ENCODE data around the gene USH1G. TPM values are rescaled to one million over a fixed set of nuclear protein-coding genes. Genes with fewer than 3 reads are reported as not detected.

The USH1G gene
- total and polyA plus RNA-seq, 2 of the 13 experiments (the other 11 are each of a cell fraction or from before 2014, with no cell fraction given) = 0.04 TPM; not detected in 1

DNA sequence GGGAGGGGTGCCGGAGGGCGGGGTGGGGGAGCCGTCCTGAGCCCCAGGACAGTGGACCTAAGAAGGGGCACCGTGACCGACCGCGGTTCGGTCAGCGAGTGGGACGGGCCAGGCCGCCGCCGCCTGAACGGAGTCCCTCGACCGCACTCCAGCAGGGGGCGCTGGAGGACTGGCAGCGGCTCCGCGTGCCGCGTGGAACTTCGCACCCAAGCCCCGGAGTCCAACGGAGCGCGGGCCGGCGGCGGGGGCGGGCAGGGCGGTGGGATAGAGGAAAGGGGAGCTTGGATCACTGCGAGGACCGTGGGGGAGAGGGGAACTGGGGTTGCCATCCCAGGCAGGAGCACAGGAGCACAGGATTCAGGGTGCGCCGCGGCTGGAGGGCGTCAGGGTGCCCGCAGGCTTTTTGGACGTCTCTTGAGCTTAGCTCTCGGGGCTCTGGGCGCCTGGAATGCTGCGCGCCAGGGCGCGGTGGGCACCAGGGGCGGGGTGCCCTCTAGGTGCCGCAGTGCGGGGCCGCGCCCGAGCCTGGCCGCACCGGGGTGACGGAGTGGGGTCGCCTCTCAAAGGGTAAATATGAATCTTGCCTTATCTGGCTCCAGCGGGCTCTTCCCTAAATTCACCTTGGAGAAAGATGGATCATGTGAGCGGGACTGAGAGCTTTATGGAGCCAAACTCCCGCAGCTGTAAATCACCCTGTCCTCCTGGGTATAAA, 639 bp upstream of the USH1G start (continued):
- TF ChIP-seq KLF6 (CRISPR knock-in tag; IDR thresholded peaks at IDR 0.05) = peak; percentile 77; the same call in 1 of the 2 replicates
- peak; percentile 55 for TF ChIP-seq TEAD3 (CRISPR knock-in tag; optimal IDR thresholded peaks at IDR 0.05; ENCODE audit: borderline replicate concordance)
- TF ChIP-seq REL (CRISPR knock-in tag; conservative IDR thresholded peaks at IDR 0.05) = peak; percentile 76; the same call in 1 of the 2 replicates
- TF ChIP-seq ZNF749 (CRISPR knock-in tag; IDR thresholded peaks at IDR 0.05; ENCODE audit: borderline replicate concordance) = 0 out of 2 replicates have a peak, but pooled peaks have one; percentile 73
- no peak for TF ChIP-seq ZSCAN30 (CRISPR knock-in tag; IDR thresholded peaks at IDR 0.05)
- peak; percentile 65; the same call in 1 of the 2 replicates for TF ChIP-seq EED (CRISPR knock-in tag; IDR thresholded peaks at IDR 0.05)
- no peak for TF ChIP-seq ZNF629 (CRISPR knock-in tag; conservative IDR thresholded peaks at IDR 0.05)
- TF ChIP-seq ZNF124 (CRISPR knock-in tag; IDR thresholded peaks at IDR 0.05) = 0 out of 2 replicates have a peak, but pooled peaks have one; percentile 39
- peak; percentile 36; the same call in 1 of the 2 replicates for TF ChIP-seq ELF3 (CRISPR knock-in tag; IDR thresholded peaks at IDR 0.05)
- TF ChIP-seq BORCS8-MEF2B (CRISPR knock-in tag; IDR thresholded peaks at IDR 0.05) = peak; percentile 83; the same call in 1 of the 2 replicates
- peak; percentile 73; the same call in 1 of the 2 replicates for TF ChIP-seq ZNF788 (CRISPR knock-in tag; IDR thresholded peaks at IDR 0.05; ENCODE audit: borderline replicate concordance)
- TF ChIP-seq ZNF777 (CRISPR knock-in tag; IDR thresholded peaks at IDR 0.05) = peak; percentile 58; the same call in 1 of the 2 replicates
- no peak for TF ChIP-seq SKI (IDR thresholded peaks at IDR 0.05; ENCODE audit: partially characterized antibody)
- TF ChIP-seq, protein P1, sequence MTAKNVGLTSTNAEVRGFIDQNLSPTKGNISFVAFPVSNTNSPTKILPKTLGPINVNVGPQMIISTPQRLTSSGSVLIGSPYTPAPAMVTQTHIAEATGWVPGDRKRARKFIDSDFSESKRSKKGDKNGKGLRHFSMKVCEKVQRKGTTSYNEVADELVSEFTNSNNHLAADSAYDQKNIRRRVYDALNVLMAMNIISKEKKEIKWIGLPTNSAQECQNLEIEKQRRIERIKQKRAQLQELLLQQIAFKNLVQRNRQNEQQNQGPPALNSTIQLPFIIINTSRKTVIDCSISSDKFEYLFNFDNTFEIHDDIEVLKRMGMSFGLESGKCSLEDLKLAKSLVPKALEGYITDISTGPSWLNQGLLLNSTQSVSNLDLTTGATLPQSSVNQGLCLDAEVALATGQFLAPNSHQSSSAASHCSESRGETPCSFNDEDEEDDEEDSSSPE (CRISPR knock-in tag; IDR thresholded peaks at IDR 0.05) = peak; percentile 91
- TF ChIP-seq LCORL (IDR thresholded peaks at IDR 0.05) = no peak
- TF ChIP-seq LCORL (CRISPR knock-in tag; IDR thresholded peaks at IDR 0.05) = peak; percentile 79
- 0 out of 2 replicates have a peak, but pooled peaks have one; percentile 36 for TF ChIP-seq ZSCAN9 (CRISPR knock-in tag; IDR thresholded peaks at IDR 0.05; ENCODE audit: borderline replicate concordance)
- peak; percentile 96; the same call in 1 of the 2 replicates for TF ChIP-seq MTF2 (CRISPR knock-in tag; IDR thresholded peaks at IDR 0.05; ENCODE audit: borderline replicate concordance)
- no peak for TF ChIP-seq ZSCAN29 (CRISPR knock-in tag; conservative IDR thresholded peaks at IDR 0.05)
- peak; percentile 37; the same call in 1 of the 2 replicates for TF ChIP-seq TBX2 (CRISPR knock-in tag; IDR thresholded peaks at IDR 0.05; ENCODE audit: borderline replicate concordance)
- TF ChIP-seq HNF4G (IDR thresholded peaks at IDR 0.05; ENCODE audit: borderline replicate concordance, low read depth, low read length) = peak; percentile 39; the same call in 1 of the 2 replicates
- TF ChIP-seq HNF4G (CRISPR knock-in tag; IDR thresholded peaks at IDR 0.05; ENCODE audit: borderline replicate concordance, low read depth) = no peak
- TF ChIP-seq MAFK (conservative IDR thresholded peaks at IDR 0.05 in 1 of 2, IDR thresholded peaks at IDR 0.05 in 1 of 2; ENCODE audit: low read length in 2 of 2) = no peak
- peak; percentile 66 for TF ChIP-seq IKZF4 (CRISPR knock-in tag; IDR thresholded peaks at IDR 0.05; ENCODE audit: borderline replicate concordance, low read depth, not compliant biosample characterization)
- TF ChIP-seq ZBTB7B (CRISPR knock-in tag; IDR thresholded peaks at IDR 0.05) = peak; percentile 68; the same call in 1 of the 2 replicates
- TF ChIP-seq ZNF703 (CRISPR knock-in tag; IDR thresholded peaks at IDR 0.05; ENCODE audit: borderline replicate concordance) = 0 out of 2 replicates have a peak, but pooled peaks have one; percentile 39
- TF ChIP-seq HDAC2 (CRISPR knock-in tag; IDR thresholded peaks at IDR 0.05) = peak; percentile 41; the same call in 1 of the 2 replicates
- no peak for TF ChIP-seq NPAS2 (CRISPR knock-in tag; IDR thresholded peaks at IDR 0.05; ENCODE audit: borderline replicate concordance)
- no peak for TF ChIP-seq ESRRA (CRISPR knock-in tag; IDR thresholded peaks at IDR 0.05; ENCODE audit: low read depth)
- peak; percentile 81; the same call in 1 of the 2 replicates for TF ChIP-seq ZNF747 (CRISPR knock-in tag; IDR thresholded peaks at IDR 0.05; ENCODE audit: borderline replicate concordance)
- 0 out of 2 replicates have a peak, but pooled peaks have one; percentile 25 for TF ChIP-seq ZNF672 (CRISPR knock-in tag; IDR thresholded peaks at IDR 0.05)
- TF ChIP-seq KDM3A (CRISPR knock-in tag; IDR thresholded peaks at IDR 0.05; ENCODE audit: low read depth) = peak; percentile 88

Data from HepG2 (cell line).